HepG2 (cell line): ENCODE data around the gene SLC16A5. TPM values are rescaled to one million over a fixed set of nuclear protein-coding genes. Genes with fewer than 3 reads are reported as not detected.

Source experiments
- MAFG ChIP-seq: sonication (generic); formaldehyde crosslinking; IDR thresholded peaks from 2 replicates; pipeline ENCODE4 v1.5.1; 2020; ENCODE audit warnings: mild to moderate bottlenecking, missing genetic modification reagents
- MTA1 ChIP-seq: sonication (generic); formaldehyde crosslinking; IDR thresholded peaks from 2 replicates; pipeline ENCODE4 v1.4.0; 2020; ENCODE audit warnings: missing genetic modification reagents, mild to moderate bottlenecking, borderline replicate concordance
- PRDM10 ChIP-seq: sonication (generic); formaldehyde crosslinking; IDR thresholded peaks from 2 replicates; pipeline ENCODE4 v1.4.0; 2020; ENCODE audit warnings: low read depth, missing genetic modification reagents
- PRDM15 ChIP-seq: sonication (generic); formaldehyde crosslinking; IDR thresholded peaks from 2 replicates; pipeline ENCODE4 v1.4.0; 2020; ENCODE audit warnings: missing genetic modification reagents
- REPIN1 ChIP-seq: sonication (generic); formaldehyde crosslinking; IDR thresholded peaks from 2 replicates; pipeline ENCODE4 v1.8.0; 2022; ENCODE audit warnings: missing genetic modification reagents, low read depth, mild to moderate bottlenecking, borderline replicate concordance
- SALL1 ChIP-seq: sonication (generic); formaldehyde crosslinking; IDR thresholded peaks from 2 replicates; pipeline ENCODE4 v1.8.0; 2022; ENCODE audit warnings: mild to moderate bottlenecking, missing genetic modification reagents
- SOX6 ChIP-seq, 2 experiments: fragments of 450-650 bp in 1 of 2; sonication (generic) in 1 of 2; formaldehyde crosslinking in 1 of 2; IDR thresholded peaks; 2 replicates each; pipeline versions ENCODE4 v1.4.0 to v1.6.1; 2017 to 2020; ENCODE audit warnings: antibody characterized with exemption in 1 of 2, mild to moderate bottlenecking in 1 of 2, missing genetic modification reagents in 1 of 2
- XRCC5 ChIP-seq: fragments of 200-400 bp; formaldehyde crosslinking; optimal IDR thresholded peaks from 2 replicates; pipeline ENCODE3; 2017; ENCODE audit warnings: mild to moderate bottlenecking, low read length
- ZHX1 ChIP-seq: sonication (generic); formaldehyde crosslinking; IDR thresholded peaks from 2 replicates; pipeline ENCODE4 v1.8.1; 2022; ENCODE audit warnings: low read depth, mild to moderate bottlenecking, missing genetic modification reagents
- ZNF3 ChIP-seq: IDR thresholded peaks from 2 replicates; pipeline ENCODE4 v1.7.0; 2017; ENCODE audit warnings: inconsistent platforms
- ZNF337 ChIP-seq: sonication (generic); formaldehyde crosslinking; IDR thresholded peaks from 2 replicates; pipeline ENCODE4 v1.5.1; 2020; ENCODE audit warnings: missing genetic modification reagents, low read depth, mild to moderate bottlenecking, borderline replicate concordance
- ZNF343 ChIP-seq: sonication (generic); formaldehyde crosslinking; IDR thresholded peaks from 2 replicates; pipeline ENCODE4 v1.4.0; 2020; ENCODE audit warnings: mild to moderate bottlenecking, missing genetic modification reagents
- ZNF350 ChIP-seq: sonication (generic); formaldehyde crosslinking; IDR thresholded peaks from 2 replicates; pipeline ENCODE4 v1.4.0; 2020; ENCODE audit warnings: mild to moderate bottlenecking, low read depth, missing genetic modification reagents, borderline replicate concordance
- ZNF577 ChIP-seq: sonication (generic); formaldehyde crosslinking; IDR thresholded peaks from 2 replicates; pipeline ENCODE4 v1.4.0; 2020; ENCODE audit warnings: mild to moderate bottlenecking, low read depth, missing genetic modification reagents, borderline replicate concordance
- polyA plus RNA-seq, 8 experiments: library from polyadenylated mRNA; depleted of rRNA in 3 of 8; stranded (reverse) in 7 of 8; unstranded in 1 of 8; fragments of >200 nt; fragmentation: Illumina TruSeq in 4 of 8; extraction: Trizol in 4 of 8; gene quantifications; 2 replicates each; pipeline versions ENCODE4 v1.2.1 to v1.2.3, GENCODE V29; 2011 to 2016; ENCODE audit warnings: low read depth in 4 of 8, missing spikeins in 1 of 8, mixed read lengths in 1 of 8; ENCODE audit not compliant: insufficient read depth in 1 of 8
- total RNA-seq, 5 experiments: library from RNA; depleted of rRNA; stranded (reverse); fragments of >200 nt; fragmentation: Illumina TruSeq; extraction: Trizol; gene quantifications; 2 replicates each; pipeline ENCODE4 v1.2.3, GENCODE V29; 2016; ENCODE audit warnings: low read depth in 1 of 5

SLC16A5 gene
- total and polyA plus RNA-seq, 2 of the 13 experiments (the other 11 are each of a cell fraction or from before 2014, with no cell fraction given): 0.69 to 5.6 TPM

- TF ChIP-seq ZNF337 (CRISPR knock-in tag) (no peak), ZNF3 (CRISPR knock-in tag) (no peak), ZNF343 (CRISPR knock-in tag) (no peak), ZHX1 (CRISPR knock-in tag) (no peak), PRDM15 (CRISPR knock-in tag) (no peak), PRDM10 (CRISPR knock-in tag) (0 out of 2 replicates have a peak, but pooled peaks have one; percentile 60), SALL1 (CRISPR knock-in tag) (peak; percentile 71), MAFG (CRISPR knock-in tag) (no peak), MTA1 (0 out of 2 replicates have a peak, but pooled peaks have one; percentile 36), ZNF350 (CRISPR knock-in tag) (peak; percentile 74), REPIN1 (CRISPR knock-in tag) (no peak), XRCC5 (peak; percentile 20), SOX6 (IDR thresholded peaks at IDR 0.05) (no peak), SOX6 (CRISPR knock-in tag; IDR thresholded peaks at IDR 0.05) (peak; percentile 53), ZNF577 (CRISPR knock-in tag) (no peak)
These were observed 8.4 kb downstream of the SLC16A5 start (continued) for GRCh38 chr17:75096082-75096625.
